ENCODE results near the gene KCNK7. TPM values are rescaled to one million over a fixed set of nuclear protein-coding genes. Genes with fewer than 3 reads are reported as not detected.

The KCNK7 gene
- total RNA-seq, 1 donor from 2014 or later, result not detected

DNA sequence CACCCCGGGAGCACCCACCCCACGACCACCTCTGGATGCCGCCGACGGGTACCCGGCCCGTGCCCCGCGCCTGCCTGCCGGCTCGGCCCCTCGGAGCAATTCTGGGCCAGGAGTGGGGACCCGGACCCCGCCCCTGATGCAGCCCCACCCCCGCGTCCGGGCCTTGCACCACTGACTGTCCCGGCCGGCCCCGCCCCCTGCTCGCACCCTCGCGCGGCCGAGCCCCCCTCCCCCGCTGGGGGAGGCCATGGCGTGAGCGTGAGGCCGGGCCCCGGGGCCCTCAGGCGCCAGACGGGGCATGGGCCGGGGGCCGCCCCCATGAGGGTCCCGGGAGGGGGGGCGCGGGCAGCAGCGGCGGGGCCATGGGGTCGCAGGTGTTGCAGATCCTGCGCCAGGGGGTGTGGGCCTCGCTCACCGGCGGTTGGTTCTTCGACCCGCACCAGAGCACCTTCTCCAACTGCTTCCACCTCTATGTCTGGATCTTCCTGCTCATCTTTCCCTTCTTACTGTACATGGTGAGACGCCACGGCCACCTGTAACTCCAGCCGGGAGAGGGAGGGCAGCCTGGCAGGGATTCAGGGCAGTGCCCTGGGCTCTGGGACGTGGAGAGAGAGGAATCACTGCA, 20.5 kb upstream of the KCNK7 start:
- Histone ChIP-seq H3K27ac (peak overlapping the region; percentile 87 to 93), H3K4me3 (peak overlapping the region; percentile 95 to 99), H3K36me3 (peaks cover 39 to 42% of the 10 kb centered on the region in 2 donors), H3K27me3 (no peaks in the 10 kb centered on the region), H3K9me3 (no peaks in the 10 kb centered on the region), H3K4me1 (peaks cover 21 to 32% of the 10 kb centered on the region in 2 donors)
- no peak for DNase-seq (ENCODE audit: low spot score in 2 of 2)
- intact Hi-C loops (cut with DNase I), result loop anchor here (1.0 to 10.0 kb wide), 7 partner anchors 36 to 243 kb away; partner anchors contain the start of genes CFL1, KAT5 and SNX32
- TF ChIP-seq CTCF (IDR thresholded peaks at IDR 0.05), result no peak

DNA sequence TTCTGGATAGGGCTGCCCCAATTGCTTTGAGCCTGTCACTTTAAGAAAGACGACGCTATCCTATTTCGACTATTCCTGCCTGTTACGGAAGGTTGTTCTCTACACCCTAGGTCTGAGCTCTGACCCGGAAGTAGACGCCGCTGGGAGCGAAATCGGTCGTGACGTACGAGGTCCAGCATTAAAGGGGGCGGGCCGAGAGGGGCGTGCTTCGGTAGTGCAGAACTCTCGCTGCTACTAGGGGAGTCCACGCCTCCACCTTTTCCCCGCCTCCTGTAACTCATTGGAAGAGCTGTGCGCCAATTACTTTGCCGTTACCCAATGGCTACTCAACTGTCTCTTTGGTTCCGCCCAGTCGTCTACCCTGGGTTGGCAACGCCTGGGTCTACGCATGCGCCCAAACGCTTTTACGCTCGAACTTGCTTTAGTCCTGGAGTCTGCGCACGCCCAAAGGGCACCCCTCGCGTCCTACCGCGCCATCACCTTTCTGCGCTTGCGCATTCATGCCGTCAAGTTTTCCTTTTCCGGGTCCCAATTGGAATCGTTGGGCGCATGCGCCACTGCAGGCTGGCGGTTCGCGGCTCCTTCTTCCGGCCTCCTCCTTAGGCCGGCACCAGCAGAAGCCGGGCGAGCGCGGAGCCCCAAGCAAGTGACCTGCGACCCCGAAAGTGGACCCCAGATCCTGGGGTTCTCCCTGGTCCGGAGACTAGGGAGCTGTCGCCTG, 19.8 kb upstream of the KCNK7 start, which contains the start of gene PCNX3:
TSS of gene PCNX3 (plus strand) at position 548 of the 721 bp plus-strand sequence. CDS start 536 bp downstream, outside the sequence.
- no peak for TF ChIP-seq CTCF (IDR thresholded peaks at IDR 0.05)
- Histone ChIP-seq H3K9me3 (no peaks in the 10 kb centered on the region), H3K27me3 (no peaks in the 10 kb centered on the region), H3K27ac (peak within 1 kb of the TSS; percentile 90 to 95), H3K36me3 (peaks cover 35 to 38% of the 10 kb centered on the region in 2 donors), H3K4me1 (peaks cover 21 to 35% of the 10 kb centered on the region in 2 donors), H3K4me3 (peak within 1 kb of the TSS; percentile 95 to 99)
- intact Hi-C loops (cut with DNase I), result loop anchor here (1.0 to 10.0 kb wide), 7 partner anchors 37 to 243 kb away; partner anchors contain the start of genes CFL1, KAT5 and SNX32
- peak; percentile 100 for DNase-seq (ENCODE audit: low spot score in 2 of 2)

- intact Hi-C loops (cut with DNase I), result loop anchor here (5.0 to 10.0 kb wide), 2 partner anchors 86 to 101 kb away; partner anchors contain the start of genes KAT5 and SCYL1
Observed at GRCh38 chr11:65613091-65613928, 17.7 kb upstream of the KCNK7 start.

DNA sequence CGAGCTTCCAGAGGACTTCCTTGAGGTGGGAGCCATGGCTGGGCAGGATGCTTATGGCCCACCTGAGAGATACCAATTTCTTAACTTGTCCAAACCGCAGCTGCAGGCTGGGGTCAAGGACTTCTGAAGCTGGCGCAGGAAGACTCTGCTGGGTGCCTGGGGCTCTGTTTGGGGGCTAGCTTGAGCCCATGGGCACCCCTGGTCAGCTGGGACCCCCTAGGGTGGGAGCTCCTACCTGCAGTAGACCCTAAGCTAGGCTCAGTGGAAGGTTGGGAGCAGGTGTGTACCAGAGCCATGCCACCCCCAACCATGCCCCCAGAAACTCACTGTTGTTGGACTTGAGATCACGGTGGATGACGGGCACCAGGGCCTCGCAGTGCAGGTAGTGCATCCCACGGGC, 17.1 kb upstream of the KCNK7 start:
- TF ChIP-seq CTCF (IDR thresholded peaks at IDR 0.05), result no peak
- intact Hi-C loops (cut with DNase I), result loop anchor here (5.0 to 10.0 kb wide), 2 partner anchors 85 to 102 kb away; partner anchors contain the start of genes KAT5 and SCYL1
- H3K4me3 ChIP-seq, result peak overlapping the region; percentile 76 to 87
- H3K36me3 ChIP-seq, result peaks cover 9 to 21% of the 10 kb centered on the region in 2 donors
- H3K4me1 ChIP-seq, result peaks cover 21 to 40% of the 10 kb centered on the region in 2 donors
- no peak for DNase-seq (ENCODE audit: low spot score in 2 of 2)
- H3K27me3 ChIP-seq, result no peaks in the 10 kb centered on the region
- H3K27ac ChIP-seq, result peak overlapping the region; percentile 90 to 95
- no peaks in the 10 kb centered on the region for H3K9me3 ChIP-seq

More at GRCh38 chr11:65613091-65613928, 17.7 kb upstream of the KCNK7 start:
- Histone ChIP-seq H3K9me3 (no peaks in the 10 kb centered on the region), H3K27me3 (no peaks in the 10 kb centered on the region), H3K4me3 (peak overlapping the region; percentile 76 to 87), H3K4me1 (peaks cover 21 to 35% of the 10 kb centered on the region in 2 donors), H3K27ac (peak overlapping the region; percentile 90 to 95), H3K36me3 (peaks cover 15 to 21% of the 10 kb centered on the region in 2 donors)
- DNase-seq (ENCODE audit: low spot score in 2 of 2), result no peak
- no peak for TF ChIP-seq CTCF (IDR thresholded peaks at IDR 0.05)
